ENCODE data around the gene MTSS2.
A peak's percentile ranks its signal among the peaks of the same experiment; 100 is the strongest.
"Not testable (repeated sequence)": the region's sequence is repeated elsewhere in the genome, so short reads cannot be mapped to it uniquely, and the experiment has no call there.

Gene MTSS2

DNA sequence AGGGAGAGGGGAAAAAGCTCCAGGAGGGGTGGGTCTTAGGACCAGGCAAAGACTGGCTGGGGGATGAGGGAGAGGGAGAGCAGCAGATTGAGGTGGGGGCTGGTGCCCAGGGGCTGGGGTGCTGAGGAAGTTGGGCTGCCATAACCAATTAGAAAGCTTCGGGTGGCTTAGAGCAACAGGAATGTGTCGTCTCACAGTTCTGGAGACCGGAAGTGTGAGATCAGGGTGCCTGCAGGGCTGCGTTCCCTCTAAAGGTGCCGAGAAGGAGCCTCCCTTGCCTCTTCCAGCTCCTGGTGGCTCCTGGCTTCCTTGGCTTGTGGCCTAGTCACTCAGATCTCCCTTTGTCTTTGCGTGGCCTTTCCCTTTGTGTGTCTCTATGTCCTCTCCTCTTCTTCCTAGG, 37.2 kb downstream of the MTSS2 start:
- Mint-ChIP-seq H3K9me3 (peaks cover 15% of the 10 kb centered on the region), H3K27me3 (ENCODE audit: low read depth, poor library complexity) (peaks cover 7% of the 10 kb centered on the region), H3K4me1 (peaks cover 6% of the 10 kb centered on the region), H3K27ac (no peak overlapping the region), H3K4me3 (no peak overlapping the region), H3K36me3 (ENCODE audit: low read depth) (no peaks in the 10 kb centered on the region)
- DNase-seq, result no peak
- TF ChIP-seq, protein P1, sequence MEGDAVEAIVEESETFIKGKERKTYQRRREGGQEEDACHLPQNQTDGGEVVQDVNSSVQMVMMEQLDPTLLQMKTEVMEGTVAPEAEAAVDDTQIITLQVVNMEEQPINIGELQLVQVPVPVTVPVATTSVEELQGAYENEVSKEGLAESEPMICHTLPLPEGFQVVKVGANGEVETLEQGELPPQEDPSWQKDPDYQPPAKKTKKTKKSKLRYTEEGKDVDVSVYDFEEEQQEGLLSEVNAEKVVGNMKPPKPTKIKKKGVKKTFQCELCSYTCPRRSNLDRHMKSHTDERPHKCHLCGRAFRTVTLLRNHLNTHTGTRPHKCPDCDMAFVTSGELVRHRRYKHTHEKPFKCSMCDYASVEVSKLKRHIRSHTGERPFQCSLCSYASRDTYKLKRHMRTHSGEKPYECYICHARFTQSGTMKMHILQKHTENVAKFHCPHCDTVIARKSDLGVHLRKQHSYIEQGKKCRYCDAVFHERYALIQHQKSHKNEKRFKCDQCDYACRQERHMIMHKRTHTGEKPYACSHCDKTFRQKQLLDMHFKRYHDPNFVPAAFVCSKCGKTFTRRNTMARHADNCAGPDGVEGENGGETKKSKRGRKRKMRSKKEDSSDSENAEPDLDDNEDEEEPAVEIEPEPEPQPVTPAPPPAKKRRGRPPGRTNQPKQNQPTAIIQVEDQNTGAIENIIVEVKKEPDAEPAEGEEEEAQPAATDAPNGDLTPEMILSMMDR (IDR thresholded peaks at IDR 0.05), result no peak

DNA sequence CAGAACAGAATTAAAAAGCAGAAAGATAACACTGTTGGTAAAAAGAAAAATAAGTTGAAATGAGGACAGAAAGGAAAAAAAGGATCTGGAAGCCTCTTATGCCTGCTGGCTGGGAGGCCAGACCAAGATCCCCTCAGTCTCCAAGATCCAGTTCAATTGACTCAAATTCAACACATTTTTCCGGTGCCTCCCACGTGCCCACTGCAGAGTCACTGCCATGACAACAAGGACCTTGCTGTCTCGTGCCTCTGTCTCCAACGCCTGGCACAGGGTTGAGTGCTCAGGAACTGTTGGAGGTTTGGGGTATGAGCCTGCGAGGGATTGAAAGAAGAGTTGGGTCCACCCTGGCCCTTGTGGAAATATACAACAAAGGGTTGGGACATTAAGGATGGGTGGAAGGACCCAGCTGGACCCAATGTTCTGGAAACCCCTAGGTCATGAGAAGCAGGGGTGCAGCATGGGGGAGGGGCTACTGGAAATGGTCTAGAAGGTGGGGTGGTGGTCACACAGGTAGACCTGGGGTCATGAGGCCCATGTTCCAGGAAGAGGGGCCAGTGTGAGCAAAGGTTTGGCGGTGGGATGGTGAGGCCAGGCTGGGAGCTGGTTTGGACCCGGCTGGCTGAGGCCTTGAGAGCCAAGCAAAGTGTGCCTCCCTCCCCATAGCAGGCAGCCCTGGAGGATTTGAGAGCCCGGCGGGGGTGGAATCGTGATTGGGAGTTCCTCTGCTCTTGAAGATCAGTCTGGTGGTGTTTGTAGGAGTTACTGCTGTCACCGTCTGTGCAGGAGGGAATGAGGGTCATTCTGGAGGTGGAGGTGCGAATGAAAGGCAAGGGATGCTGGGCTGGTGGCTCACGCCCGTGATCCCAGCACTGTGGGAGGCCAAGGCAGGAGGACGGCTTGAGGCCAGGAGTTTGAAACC, 38.2 kb downstream of the MTSS2 start:
- H3K4me3 Mint-ChIP-seq, result no peak overlapping the region
- peaks cover 14% of the 10 kb centered on the region for H3K27me3 Mint-ChIP-seq (ENCODE audit: low read depth, poor library complexity)
- peaks cover 15% of the 10 kb centered on the region for H3K9me3 Mint-ChIP-seq
- H3K4me1 Mint-ChIP-seq, result peaks cover 5% of the 10 kb centered on the region
- H3K27ac Mint-ChIP-seq, result peak overlapping the region; percentile 70
- TF ChIP-seq, protein P1 (IDR thresholded peaks at IDR 0.05), result no peak
- DNase-seq, result no peak
- no peaks in the 10 kb centered on the region for H3K36me3 Mint-ChIP-seq (ENCODE audit: low read depth)

DNA sequence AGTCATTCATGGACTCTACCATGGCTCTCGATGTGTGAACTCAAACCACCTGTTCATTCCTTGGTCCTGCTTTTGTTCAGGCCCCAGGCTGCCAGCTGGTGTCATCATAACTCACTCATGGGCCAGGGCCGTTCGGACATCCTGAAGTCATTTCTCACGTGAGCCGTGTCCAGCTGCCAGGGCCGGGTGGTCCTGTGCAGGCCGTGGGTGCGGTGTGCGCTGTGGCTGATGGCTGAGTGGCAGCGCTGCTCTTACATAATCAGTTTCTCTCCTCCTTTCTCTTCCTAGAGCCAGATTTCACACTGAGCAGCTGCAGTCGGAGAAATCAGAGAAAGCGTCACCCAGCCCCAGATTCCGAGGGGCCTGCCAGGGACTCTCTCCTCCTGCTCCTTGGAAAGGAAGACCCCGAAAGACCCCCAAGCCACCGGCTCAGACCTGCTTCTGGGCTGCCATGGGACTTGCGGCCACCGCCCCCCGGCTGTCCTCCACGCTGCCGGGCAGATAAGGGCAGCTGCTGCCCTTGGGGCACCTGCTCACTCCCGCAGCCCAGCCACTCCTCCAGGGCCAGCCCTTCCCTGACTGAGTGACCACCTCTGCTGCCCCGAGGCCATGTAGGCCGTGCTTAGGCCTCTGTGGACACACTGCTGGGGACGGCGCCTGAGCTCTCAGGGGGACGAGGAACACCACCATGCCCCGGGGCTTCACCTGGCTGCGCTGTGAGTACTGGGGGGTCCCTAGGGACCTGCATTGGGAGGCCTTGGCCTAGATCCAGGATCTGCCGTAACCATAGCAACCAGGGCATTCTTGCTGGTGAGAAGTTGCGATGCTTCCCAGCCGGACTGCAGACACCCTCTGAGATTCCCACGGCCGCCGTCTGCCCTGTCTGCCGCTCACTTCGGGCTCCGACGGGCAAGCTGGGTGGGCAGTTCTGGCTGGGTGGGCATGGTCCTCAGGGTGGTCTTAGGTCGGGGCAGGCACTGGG, 39.3 kb downstream of the MTSS2 start, which contains the start of gene IL34:
TSS of gene IL34 (plus strand) at position 300 of the 982 bp plus-strand sequence. CDS start at position 689, 389 bp downstream.
- peak; percentile 44 for DNase-seq
- Mint-ChIP-seq H3K27me3 (ENCODE audit: low read depth, poor library complexity) (peaks cover 21% of the 10 kb centered on the region), H3K36me3 (ENCODE audit: low read depth) (no peaks in the 10 kb centered on the region), H3K27ac (no peak within 1 kb of the TSS), H3K4me1 (peaks cover 5% of the 10 kb centered on the region), H3K4me3 (no peak within 1 kb of the TSS), H3K9me3 (peaks cover 15% of the 10 kb centered on the region)
- TF ChIP-seq, protein P1 (IDR thresholded peaks at IDR 0.05), result no peak

DNA sequence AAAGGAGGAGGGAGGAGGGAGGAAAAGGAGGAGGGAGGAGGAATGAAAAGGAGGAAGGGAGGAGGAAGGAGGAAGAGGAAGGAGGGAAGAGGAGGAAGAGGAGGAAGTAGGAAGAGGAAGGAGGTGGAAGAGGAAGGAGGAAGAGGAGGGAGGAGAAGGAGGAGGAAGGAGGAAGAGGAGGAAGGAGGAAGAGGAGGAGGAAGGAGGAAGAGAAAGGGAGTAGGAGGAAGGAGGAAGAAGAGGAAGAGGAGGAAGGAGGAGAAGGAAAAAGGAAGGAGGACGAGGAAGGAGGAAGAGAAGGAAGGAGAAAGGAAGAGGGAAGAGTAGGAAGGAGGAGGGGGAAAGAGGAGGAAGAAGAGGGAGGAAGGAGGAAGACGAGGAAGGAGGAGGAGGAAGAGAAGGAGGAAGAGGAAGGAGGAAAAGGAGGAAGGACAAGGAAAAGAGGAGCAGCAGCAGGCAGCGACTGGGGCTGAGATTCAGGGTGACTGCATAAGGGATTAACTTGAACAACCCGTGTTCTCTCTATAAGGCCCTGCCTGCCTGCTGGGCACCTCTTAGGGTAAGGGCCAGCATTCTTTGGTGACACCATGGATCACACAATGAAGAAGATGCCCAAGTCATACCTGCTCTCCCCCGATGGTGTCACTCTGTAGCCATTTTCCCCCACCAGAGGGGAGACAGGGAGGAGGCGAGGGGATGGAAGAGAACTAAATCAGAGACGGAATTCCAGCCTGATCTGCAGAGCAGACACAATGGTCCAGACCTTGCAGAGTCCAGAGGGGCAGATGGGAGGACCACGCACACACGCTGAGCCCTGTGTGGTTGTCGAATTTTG, 40.9 kb downstream of the MTSS2 start:
- peaks cover 5% of the 10 kb centered on the region for H3K4me1 Mint-ChIP-seq
- no peak overlapping the region for H3K27ac Mint-ChIP-seq
- DNase-seq, result no peak
- H3K27me3 Mint-ChIP-seq (ENCODE audit: low read depth, poor library complexity), result peaks cover 21% of the 10 kb centered on the region
- TF ChIP-seq, protein P1 (IDR thresholded peaks at IDR 0.05), result no peak
- no peaks in the 10 kb centered on the region for H3K36me3 Mint-ChIP-seq (ENCODE audit: low read depth)
- H3K9me3 Mint-ChIP-seq, result peaks cover 15% of the 10 kb centered on the region
- H3K4me3 Mint-ChIP-seq, result no peak overlapping the region

DNA sequence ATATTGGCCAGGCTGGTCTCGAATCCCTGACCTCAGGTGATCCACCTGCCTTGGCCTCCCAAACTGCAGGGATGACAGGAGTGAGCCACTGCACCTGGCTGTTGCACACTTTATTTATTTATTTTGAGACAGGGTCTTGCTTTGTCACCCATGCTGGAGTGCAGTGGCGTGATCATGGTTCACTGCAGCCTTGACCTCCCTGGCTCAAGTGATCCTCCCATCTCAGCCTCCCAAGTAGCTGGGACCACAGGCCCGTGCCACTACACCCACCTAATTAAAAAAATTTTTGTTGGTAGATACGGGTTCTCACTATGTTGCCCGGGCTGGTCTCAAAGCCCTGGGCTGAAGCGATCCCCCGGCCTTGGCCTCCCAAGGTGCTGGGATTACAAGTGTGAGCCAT, 42.6 kb downstream of the MTSS2 start:
- H3K36me3 Mint-ChIP-seq (ENCODE audit: low read depth); H3K4me1 Mint-ChIP-seq; H3K27ac Mint-ChIP-seq; H3K9me3 Mint-ChIP-seq; DNase-seq; H3K4me3 Mint-ChIP-seq: not testable (repeated sequence)
- H3K27me3 Mint-ChIP-seq (ENCODE audit: low read depth, poor library complexity), result peaks cover 22% of the 10 kb centered on the region

Measured in nephron progenitor cell (in vitro differentiated cells).